Left lung (tissue), 14 donors: ENCODE results near the gene NOP10. TPM values are rescaled to one million over a fixed set of nuclear protein-coding genes. Genes with fewer than 3 reads are reported as not detected.
"Not testable (repeated sequence)": the region's sequence is repeated elsewhere in the genome, so short reads cannot be mapped to it uniquely, and the experiment has no call there.

Experiments used
- ATAC-seq: fragments of 200-7000 bp; cut with Tn5 transposase; one replicate; pipeline ENCODE4 v1.9.1; 2020; ENCODE audit warnings: moderate library complexity
- DNase-seq, 4 donors: peaks; one replicate each; pipeline ENCODE4 v3.0.0-alpha.2; 2013 to 2020
- H3K27ac ChIP-seq, 2 donors: fragments of 200-600 bp; sonication (generic) in 1 of 2; one replicate each; pipeline versions ENCODE4 v1.5.0 to v1.8.0; 2020 to 2021
- H3K27me3 ChIP-seq, 2 donors: fragments of 200-600 bp; sonication (generic) in 1 of 2; one replicate each; pipeline versions ENCODE4 v1.5.0 to v1.8.0; 2020 to 2021
- H3K36me3 ChIP-seq, 2 donors: fragments of 200-600 bp; sonication (generic) in 1 of 2; one replicate each; pipeline versions ENCODE4 v1.5.0 to v1.8.0; 2020 to 2021
- H3K4me1 ChIP-seq, 2 donors: fragments of 200-600 bp; one replicate each; pipeline ENCODE4 v1.8.0; 2021
- H3K4me3 ChIP-seq, 2 donors: fragments of 200-600 bp; sonication (generic) in 1 of 2; one replicate each; pipeline versions ENCODE4 v1.5.0 to v1.8.0; 2020 to 2021; ENCODE audit warnings: mild to moderate bottlenecking in 1 of 2
- H3K9me3 ChIP-seq, 2 donors: fragments of 200-600 bp; sonication (generic) in 1 of 2; one replicate each; pipeline versions ENCODE4 v1.5.0 to v1.8.0; 2020 to 2021
- CTCF ChIP-seq, 2 donors: fragments of 200-600 bp; sonication (generic) in 1 of 2; IDR thresholded peaks; one replicate each; pipeline versions ENCODE4 v1.5.0 to v1.8.0; 2021; ENCODE audit warnings: antibody characterized with exemption in 2 of 2
- intact Hi-C, 2 donors: fragments of 100-400 bp; cut with DNase I; formaldehyde crosslinking; loops; one replicate each; pipeline versions ENCODE4 v1.11.2 to v1.14.2; 2022
- long read RNA-seq, 12 donors: library from polyadenylated mRNA in 2 of 12; unstranded in 2 of 12; transcript quantifications; one replicate each; pipeline ENCODE4 v2.0.0 and lab custom pipeline, GENCODE V29; 2019 to 2026
- polyA plus RNA-seq, 6 donors: library from polyadenylated mRNA; unstranded; fragments of 120-200 nt; gene quantifications; one replicate each; pipeline ENCODE4 v1.2.1, GENCODE V29; 2013; ENCODE audit not compliant: insufficient read length in 6 of 6
- total RNA-seq, 2 donors: library from RNA; stranded (reverse); fragmentation: NEBNext Ultra II Directional; extraction: Animal tissue kit (Norgen Biotek cat#: 25700); gene quantifications; one replicate each; pipeline ENCODE4 v1.2.1, GENCODE V29; 2021
- donor health status: DM: no; HTN: yes; CAD: no.
- donor health status: DM: no; HTN: no; CAD: no.

NOP10 gene
- total RNA-seq (100 to 1,000 TPM; 169 to 188 TPM), polyA plus RNA-seq (100 to 1,000 TPM in 5 of 6 donors, 10 to 100 TPM in 1; 99.8 to 112 (median 107) TPM)
- long read RNA-seq, donor 1, transcript NOP10-201 (2 exons, 554 nt) = major isoform, 184 of 202 reads
- long read RNA-seq, donor 1, partial matches to known transcripts = 18 of 202 reads
- long read RNA-seq, donor 1, other reads (novel, unspliced or antisense) = 0 of 202 reads
- long read RNA-seq, donor 2, transcript NOP10-201 (2 exons, 554 nt) = major isoform, 126 of 151 reads
- long read RNA-seq, donor 2, partial matches to known transcripts = 25 of 151 reads
- long read RNA-seq, donor 2, other reads (novel, unspliced or antisense) = 0 of 151 reads
- long read RNA-seq, donor 3, transcript NOP10-201 (2 exons, 554 nt) = major isoform, 101 of 101 reads
- long read RNA-seq, donor 3, partial matches to known transcripts = 0 of 101 reads
- long read RNA-seq, donor 3, other reads (novel, unspliced or antisense) = 0 of 101 reads
- long read RNA-seq, donor 4, transcript NOP10-201 (2 exons, 554 nt) = major isoform, 139 of 142 reads
- long read RNA-seq, donor 4, partial matches to known transcripts = 0 of 142 reads
- long read RNA-seq, donor 4, other reads (novel, unspliced or antisense) = 3 of 142 reads
- long read RNA-seq, donor 5, transcript NOP10-201 (2 exons, 554 nt) = major isoform, 128 of 128 reads
- long read RNA-seq, donor 5, partial matches to known transcripts = 0 of 128 reads
- long read RNA-seq, donor 5, other reads (novel, unspliced or antisense) = 0 of 128 reads
- long read RNA-seq, donor 6, transcript NOP10-201 (2 exons, 554 nt) = major isoform, 158 of 159 reads
- long read RNA-seq, donor 6, partial matches to known transcripts = 0 of 159 reads
- long read RNA-seq, donor 6, other reads (novel, unspliced or antisense) = 0 of 159 reads
- long read RNA-seq, donor 7, transcript NOP10-201 (2 exons, 554 nt) = major isoform, 85 of 85 reads
- long read RNA-seq, donor 7, partial matches to known transcripts = 0 of 85 reads
- long read RNA-seq, donor 7, other reads (novel, unspliced or antisense) = 0 of 85 reads
- long read RNA-seq, donor 8, transcript NOP10-201 (2 exons, 554 nt) = major isoform, 89 of 89 reads
- long read RNA-seq, donor 8, partial matches to known transcripts = 0 of 89 reads
- long read RNA-seq, donor 8, other reads (novel, unspliced or antisense) = 0 of 89 reads
- long read RNA-seq, donor 9 = 0 reads
- long read RNA-seq, donor 10, transcript NOP10-201 (2 exons, 554 nt) = major isoform, 95 of 96 reads
- long read RNA-seq, donor 10, partial matches to known transcripts = 0 of 96 reads
- long read RNA-seq, donor 10, other reads (novel, unspliced or antisense) = 1 of 96 reads
- long read RNA-seq, donor 11 = 0 reads
- long read RNA-seq, donor 12, transcript NOP10-201 (2 exons, 554 nt) = major isoform, 78 of 78 reads
- long read RNA-seq, donor 12, partial matches to known transcripts = 0 of 78 reads
- long read RNA-seq, donor 12, other reads (novel, unspliced or antisense) = 0 of 78 reads

- ATAC-seq = peak; percentile 98
- peak; percentile 86 to 94 (median 92) for DNase-seq
- intact Hi-C loops = no loop called here
Observed at GRCh38 chr15:34342737-34343575, at the start of gene NOP10, which contains the start of gene NUTM1. Gene NOP10, minus strand, starts transcription at chr15:34343136. Its CDS starts 63 bp downstream, at chr15:34343073. Gene NUTM1, plus strand, starts transcription at chr15:34343315. Its CDS starts 382 bp downstream, at chr15:34343697.

GRCh38 chr15:34389594-34390086 is 46.7 kb upstream of the NOP10 start:
- not testable (repeated sequence) for ATAC-seq

More at GRCh38 chr15:34342737-34343575, at the start of gene NOP10, which contains the start of gene NUTM1:
- H3K4me3 ChIP-seq = peak within 1 kb of the TSS; percentile 60 to 66
- peak; percentile 89 to 94 for TF ChIP-seq CTCF (IDR thresholded peaks at IDR 0.05)
- H3K27me3 ChIP-seq = no peaks in the 10 kb centered on the region
- H3K4me1 ChIP-seq = peaks cover 5 to 41% of the 10 kb centered on the region in 2 donors
- peaks cover 0 to 35% of the 10 kb centered on the region in 2 donors for H3K36me3 ChIP-seq
- H3K27ac ChIP-seq = peak within 1 kb of the TSS; percentile 88 to 94
- no peaks in the 10 kb centered on the region for H3K9me3 ChIP-seq

GRCh38 chr15:34381829-34382521 is 39.0 kb upstream of the NOP10 start:
- H3K9me3 ChIP-seq, H3K27ac ChIP-seq, H3K27me3 ChIP-seq, H3K36me3 ChIP-seq, H3K4me3 ChIP-seq, H3K4me1 ChIP-seq, ATAC-seq, DNase-seq, intact Hi-C loops: not testable (repeated sequence)

More at GRCh38 chr15:34389594-34390086, 46.7 kb upstream of the NOP10 start:
- H3K36me3 ChIP-seq, H3K27ac ChIP-seq, intact Hi-C loops, H3K9me3 ChIP-seq, H3K4me3 ChIP-seq, DNase-seq, H3K4me1 ChIP-seq, H3K27me3 ChIP-seq: not testable (repeated sequence)

- not testable (repeated sequence) for ATAC-seq, H3K27me3 ChIP-seq
Observed at GRCh38 chr15:34380491-34380890, 37.6 kb upstream of the NOP10 start.

GRCh38 chr15:34376856-34377255 is 33.9 kb upstream of the NOP10 start:
- H3K9me3 ChIP-seq = no peaks in the 10 kb centered on the region
- DNase-seq (no peak), ATAC-seq (no peak)
- H3K27me3 ChIP-seq = no peaks in the 10 kb centered on the region
- H3K36me3 ChIP-seq = no peaks in the 10 kb centered on the region
- no peak overlapping the region for H3K27ac ChIP-seq
- intact Hi-C loops = no loop called here
- TF ChIP-seq CTCF (IDR thresholded peaks at IDR 0.05) = no peak
- no peak overlapping the region for H3K4me3 ChIP-seq
- no peaks in the 10 kb centered on the region for H3K4me1 ChIP-seq

More at GRCh38 chr15:34380491-34380890, 37.6 kb upstream of the NOP10 start:
- H3K4me1 ChIP-seq, H3K9me3 ChIP-seq, H3K4me3 ChIP-seq, intact Hi-C loops, H3K27ac ChIP-seq, H3K36me3 ChIP-seq, DNase-seq: not testable (repeated sequence)

- H3K36me3 ChIP-seq, H3K9me3 ChIP-seq, H3K27ac ChIP-seq, H3K27me3 ChIP-seq, H3K4me1 ChIP-seq, H3K4me3 ChIP-seq, ATAC-seq, intact Hi-C loops, DNase-seq: not testable (repeated sequence)
Observed at GRCh38 chr15:34375541-34375940, 32.6 kb upstream of the NOP10 start.
